GM19193 (cell line): ENCODE results near the gene GLIS1.

Experiments
- POLR2A ChIP-seq: IDR thresholded peaks from 4 replicates; pipeline ENCODE4 v1.6.1; 2011; ENCODE audit not compliant: insufficient read depth, insufficient read length; ENCODE audit errors: extremely low read depth

Gene GLIS1

GRCh38 chr1:53516181-53516580, 222.8 kb downstream of the GLIS1 start:
- TF ChIP-seq POLR2A: no peak

DNA sequence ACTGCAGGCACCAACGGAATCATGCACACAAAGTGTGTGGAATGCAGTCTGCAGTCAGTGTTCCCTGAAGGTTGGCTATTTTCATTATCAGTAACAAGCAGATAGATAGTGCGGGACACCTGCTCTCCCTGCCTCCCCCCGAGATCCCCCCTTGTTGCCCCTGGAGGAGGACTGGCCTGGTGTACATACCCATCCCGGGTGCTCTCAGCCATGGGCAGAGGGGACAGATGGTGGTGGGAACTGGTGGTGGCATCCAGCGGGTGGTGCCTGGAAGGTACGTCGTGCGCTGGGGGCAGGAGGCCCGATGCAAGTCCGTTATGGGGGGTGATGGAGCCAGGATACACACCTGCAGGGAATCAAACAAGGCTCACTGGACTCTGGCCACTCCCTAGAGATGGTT, 224.5 kb downstream of the GLIS1 start:
- no peak for TF ChIP-seq POLR2A

DNA sequence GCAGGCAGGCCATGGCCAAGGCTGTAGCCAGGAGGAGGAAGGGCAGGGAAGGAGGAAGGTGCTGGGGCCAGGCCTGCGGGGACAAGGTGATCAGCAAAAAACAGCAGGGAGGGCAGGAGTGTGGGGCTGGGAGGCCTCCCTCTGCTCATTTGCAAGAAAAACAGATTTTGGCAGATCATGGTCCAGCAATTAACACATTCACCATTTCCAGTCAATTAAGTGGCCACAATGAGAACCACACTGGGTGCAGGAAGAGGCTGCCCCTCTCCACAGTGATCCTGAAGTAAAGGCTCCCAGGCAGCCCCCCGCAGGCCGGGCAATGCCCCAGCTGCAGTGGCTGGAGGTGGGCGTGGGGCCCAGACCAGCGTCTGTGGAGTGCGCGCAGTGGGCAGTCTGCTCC, 225.1 kb downstream of the GLIS1 start:
- no peak for TF ChIP-seq POLR2A

DNA sequence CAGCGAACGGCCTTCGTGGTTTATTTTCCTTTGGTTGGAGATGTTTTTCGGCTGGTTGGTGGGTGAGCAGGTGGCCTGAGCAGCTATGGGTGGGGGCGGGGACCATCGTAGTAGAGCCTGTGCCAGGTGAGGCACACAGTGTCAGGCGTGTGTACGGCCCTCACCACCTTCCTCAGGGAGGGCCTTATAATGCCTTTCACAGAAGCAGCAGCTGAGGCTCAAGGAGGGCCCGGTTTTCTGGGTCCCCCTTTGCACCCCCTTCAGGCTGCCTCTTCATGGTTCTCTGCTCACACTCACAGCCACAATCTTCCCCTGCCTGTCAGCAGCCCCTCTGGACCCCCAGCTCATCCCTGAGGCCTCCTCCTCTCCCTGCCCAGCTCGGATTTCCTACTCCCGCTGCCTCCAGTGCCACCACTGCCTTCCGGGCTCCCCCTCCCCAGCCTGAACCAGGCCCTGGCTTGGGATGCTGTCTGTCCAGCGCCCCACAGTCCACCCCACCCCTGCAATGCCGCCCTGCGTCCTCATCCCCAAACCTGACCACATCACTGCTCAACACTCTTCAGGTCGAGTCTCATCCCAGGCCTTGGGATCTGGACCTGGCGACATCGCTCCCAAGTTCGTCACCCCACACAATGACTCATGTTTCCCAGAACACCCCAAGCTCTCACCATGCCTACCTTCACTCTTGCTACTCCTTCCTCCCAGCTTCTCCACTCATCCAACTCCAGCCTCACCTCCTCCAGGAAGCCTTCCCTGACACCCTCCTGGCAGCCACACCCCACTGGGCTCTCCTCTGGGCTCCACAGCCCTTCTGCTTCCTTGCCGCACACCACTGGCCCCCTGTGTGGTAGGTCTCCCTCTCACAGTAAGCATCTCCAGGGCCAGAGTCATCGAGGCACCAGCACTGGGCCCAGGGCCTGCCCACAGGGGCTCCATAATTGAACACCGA, 225.9 kb downstream of the GLIS1 start:
- TF ChIP-seq POLR2A: no peak

GRCh38 chr1:53511933-53512806, 226.8 kb downstream of the GLIS1 start:
- TF ChIP-seq POLR2A: no peak

GRCh38 chr1:53511323-53511932, 227.5 kb downstream of the GLIS1 start:
- no peak for TF ChIP-seq POLR2A

DNA sequence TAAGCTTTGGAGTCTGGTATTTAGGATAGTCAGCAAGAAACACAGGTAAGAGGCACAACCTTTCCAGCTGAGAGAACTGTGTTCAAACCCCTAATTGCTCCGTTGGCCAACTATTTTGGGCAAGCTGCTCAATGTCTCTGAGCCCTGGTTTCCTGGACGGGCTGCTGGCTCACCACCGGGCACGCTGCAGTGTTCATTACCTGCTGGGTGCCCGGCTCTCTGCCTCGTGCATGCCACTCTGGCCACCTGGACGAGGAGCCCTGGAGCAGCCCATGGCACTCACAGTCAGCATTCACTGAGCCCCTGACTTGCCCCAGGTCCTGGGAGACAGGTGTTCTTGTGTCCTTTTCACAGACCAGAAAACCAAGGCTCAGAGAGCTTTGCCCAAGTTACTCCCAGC, 228.7 kb downstream of the GLIS1 start:
- no peak for TF ChIP-seq POLR2A

DNA sequence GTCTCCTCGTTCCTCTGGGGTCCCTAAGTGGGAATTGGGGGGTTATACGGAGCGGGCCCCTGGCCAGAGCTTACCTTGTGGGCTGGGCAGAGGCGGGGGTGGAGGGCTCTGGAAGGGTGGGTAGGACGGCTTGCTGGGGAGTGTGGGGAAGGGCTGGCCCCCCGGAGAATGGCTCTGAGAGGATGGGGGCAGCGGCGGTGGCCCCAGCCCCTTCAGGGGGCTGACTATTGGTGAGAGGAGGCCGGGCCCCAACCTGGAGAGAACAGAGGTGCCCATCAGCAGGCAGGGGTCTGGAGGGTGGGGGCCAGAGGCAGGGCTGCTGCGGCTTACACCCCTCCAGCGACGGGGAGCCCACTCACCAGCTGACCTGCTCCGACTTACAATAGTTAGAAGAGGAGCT, 229.2 kb downstream of the GLIS1 start:
- TF ChIP-seq POLR2A: no peak

DNA sequence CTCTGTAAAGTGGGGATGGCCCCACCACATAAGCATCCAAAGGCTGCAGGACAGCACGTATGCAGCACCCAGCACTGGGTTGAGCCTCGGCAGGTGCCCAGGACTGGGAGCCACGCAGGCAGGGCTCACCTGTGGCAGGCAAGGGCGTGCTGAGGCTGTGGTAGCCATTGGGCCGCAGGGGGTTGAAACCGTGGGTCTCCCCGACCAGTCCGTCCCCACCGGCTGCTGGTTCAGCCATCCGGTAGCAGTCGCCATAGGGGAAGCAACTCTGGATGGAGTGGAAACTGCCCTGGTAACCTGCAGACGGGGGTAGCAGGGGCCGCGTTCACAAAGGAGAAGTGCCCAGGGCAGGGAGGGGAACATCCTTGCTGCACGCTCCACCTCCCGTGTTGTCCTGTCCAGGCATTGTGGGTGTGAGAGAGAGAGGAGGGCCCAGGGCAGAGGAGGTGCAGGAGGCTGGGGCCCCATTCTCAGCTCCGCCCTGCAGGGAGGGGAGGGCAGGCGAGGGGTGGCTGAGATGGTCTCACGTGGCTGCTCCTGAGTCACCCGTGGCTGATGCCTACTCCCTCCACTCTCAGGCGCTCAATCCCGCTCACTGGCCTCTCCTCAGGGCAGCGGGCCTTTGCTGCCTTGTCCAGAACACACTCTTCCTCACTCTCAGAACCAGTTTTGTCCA, 229.8 kb downstream of the GLIS1 start:
- no peak for TF ChIP-seq POLR2A

DNA sequence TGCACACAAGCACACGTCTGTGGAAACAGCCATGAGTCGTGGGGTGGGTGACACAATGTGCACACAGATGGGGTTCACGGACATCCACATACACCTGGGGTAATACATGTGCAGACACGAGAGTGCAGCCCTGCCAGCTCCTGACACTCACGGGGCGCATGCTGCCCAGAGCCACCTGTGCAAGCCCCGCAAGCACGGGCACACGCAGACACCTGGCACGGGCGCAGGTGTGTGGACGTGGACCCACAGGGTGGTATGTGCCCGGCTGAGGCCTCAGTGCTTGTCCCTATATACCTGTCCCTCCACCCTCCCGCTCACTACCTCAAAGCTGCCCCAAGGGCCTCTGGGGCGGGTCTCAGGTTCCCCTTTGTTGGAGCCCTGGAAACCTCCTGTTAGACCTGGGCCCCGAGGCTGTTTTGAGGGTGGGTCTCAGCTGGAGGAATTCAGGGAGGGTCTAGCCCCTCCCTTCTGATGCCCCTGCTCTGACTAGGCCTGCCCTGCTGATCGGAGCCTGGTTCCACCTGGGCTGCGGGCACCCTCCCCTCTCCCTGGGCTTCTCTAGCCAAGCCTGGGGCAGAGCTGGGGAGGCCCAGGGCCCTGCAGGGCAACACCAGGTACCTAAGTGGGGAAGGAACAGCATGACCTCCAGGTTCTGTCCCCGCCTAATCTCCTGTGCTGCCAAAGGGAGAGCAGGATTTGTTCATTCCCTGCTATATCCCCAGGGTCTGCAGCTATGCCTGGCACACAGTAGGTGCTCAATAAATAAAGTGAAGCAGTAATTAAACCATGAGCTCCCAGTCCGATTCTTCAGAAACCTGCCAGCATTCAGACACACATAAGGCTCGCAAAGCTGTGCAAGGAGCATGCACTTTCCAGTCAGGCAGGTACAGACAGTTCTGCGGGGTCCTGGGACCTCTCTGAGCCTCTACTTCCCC, 230.6 kb downstream of the GLIS1 start:
- TF ChIP-seq POLR2A: no peak

DNA sequence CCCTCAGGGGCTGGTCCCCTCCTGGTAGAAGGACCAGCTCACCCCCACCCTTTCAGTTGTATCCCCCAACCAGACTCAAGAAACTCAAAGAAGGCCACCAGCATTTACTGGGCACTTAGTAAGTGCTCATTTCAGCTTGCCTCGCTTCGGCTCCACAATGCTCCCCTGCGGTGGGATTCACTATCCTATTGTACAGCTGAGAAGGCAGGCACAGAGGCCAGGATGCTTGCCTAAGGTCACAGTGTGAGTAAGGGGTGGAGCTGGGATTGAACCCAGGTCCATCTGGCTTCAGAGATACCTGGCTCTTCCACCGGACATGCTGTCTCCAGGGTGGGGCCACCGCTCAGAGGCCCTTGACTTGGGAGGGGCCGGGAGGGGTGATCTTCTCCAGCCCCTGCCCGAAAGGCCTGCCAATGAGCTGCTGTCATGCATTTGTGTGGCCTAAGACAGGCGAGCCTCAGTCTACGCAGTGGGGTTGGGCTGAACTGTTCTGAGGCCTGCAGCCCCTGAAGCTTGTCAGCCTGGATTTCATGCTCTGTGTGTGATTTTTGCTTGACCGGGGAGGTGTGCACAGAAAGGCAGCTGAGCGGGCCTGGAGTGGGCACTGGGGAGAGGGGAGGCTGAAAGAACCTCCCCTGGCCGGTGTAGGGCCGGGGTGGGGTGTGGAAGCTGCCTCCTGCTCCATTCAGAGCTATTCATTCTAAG, 231.7 kb downstream of the GLIS1 start:
- no peak for TF ChIP-seq POLR2A

DNA sequence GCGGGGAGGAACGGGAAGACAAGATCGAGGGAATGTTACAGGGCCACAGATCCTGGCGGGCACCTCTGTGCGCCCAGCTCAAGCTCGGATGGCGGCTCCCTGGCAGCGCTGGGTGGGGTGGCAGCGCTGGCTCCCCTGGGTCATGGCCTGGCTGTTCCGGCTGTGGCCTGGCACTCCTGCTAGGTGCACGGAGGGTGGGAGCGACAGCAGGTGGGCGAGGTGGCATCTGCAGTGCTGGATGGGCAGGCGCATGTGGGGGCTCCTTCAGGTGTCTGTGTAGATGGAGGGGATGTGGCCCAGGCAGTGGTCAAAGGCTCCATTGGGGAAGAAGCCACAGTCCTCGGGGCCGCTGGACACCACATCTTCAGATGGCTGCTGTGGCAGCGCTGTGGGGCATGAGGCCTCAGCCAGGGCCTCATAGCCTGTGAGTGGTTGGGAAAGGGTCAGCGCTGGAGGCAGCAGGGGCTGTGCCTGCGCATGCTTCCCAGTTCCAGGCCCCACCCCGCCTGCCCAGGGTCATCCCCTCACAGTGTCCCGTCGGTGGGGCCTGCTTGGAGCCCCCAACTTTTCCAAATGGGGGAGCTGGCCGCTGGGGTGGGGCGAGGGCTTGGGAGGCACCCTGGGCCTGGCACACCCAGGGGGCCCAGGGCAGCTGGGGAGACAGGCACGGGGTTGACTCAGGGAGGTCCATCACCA, 232.5 kb downstream of the GLIS1 start:
- TF ChIP-seq POLR2A: no peak

GRCh38 chr1:53505891-53506290, 233.1 kb downstream of the GLIS1 start:
- TF ChIP-seq POLR2A: no peak

GRCh38 chr1:53505401-53505800, 233.6 kb downstream of the GLIS1 start:
- TF ChIP-seq POLR2A: no peak
